Measurements from ENCODE around the gene P2RX5. TPM values are rescaled to one million over a fixed set of nuclear protein-coding genes. Genes with fewer than 3 reads are reported as not detected.

The P2RX5 gene
- total and polyA plus RNA-seq, 2 donors (not counting 3 experiments of a cell fraction or from before 2014, with no cell fraction given): 0.19 to 0.22 TPM

DNA sequence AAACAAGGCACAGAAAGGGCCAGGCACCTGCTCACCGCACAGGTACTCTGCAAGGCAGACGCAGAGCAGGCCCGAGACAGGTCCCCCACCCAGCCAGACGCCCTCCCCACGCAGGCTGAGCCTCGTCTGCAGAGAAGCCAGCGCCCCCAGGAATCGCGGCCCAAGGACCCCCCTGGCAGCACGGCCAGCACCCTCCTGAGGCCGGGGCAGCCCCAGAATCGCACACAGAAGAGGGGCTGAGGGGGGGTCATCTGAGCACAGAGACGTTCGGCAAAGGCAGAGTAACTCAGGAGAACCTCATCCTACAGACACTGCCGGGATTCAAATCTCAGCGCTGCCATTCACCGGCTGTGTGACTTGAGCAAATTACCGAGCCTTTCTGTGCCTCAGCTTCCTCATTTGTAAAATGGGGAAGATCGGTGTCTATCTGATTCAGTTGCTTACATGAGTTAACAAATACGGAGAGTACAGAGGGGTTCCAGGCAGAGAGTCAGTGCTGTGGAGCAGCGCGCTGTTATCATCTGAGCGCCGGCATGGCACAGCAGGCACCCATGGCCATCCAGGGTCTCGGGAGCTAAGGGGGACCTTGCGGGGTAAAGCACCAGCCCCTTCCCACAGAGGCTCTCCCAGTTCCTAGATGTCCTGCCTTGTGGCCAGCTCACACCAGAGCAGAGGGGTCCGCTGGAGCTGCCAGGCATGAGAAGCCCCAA is 17.0 kb downstream of the P2RX5 start:
- Histone ChIP-seq H3K9ac (replicated peaks; ENCODE audit: extremely low read depth, insufficient read depth, low read length) (no peak overlapping the region), H3K36me3 (ENCODE audit: control insufficient read depth in 2 of 2, extremely low read depth in 1 of 2, insufficient read depth in 2 of 2, low read length in 2 of 2) (no peaks in the 10 kb centered on the region), H3K79me2 (ENCODE audit: control insufficient read depth, insufficient read depth, low read length) (no peaks in the 10 kb centered on the region), H4K20me1 (replicated peaks; ENCODE audit: control insufficient read depth, extremely low read depth, insufficient read depth, low read length) (no peaks in the 10 kb centered on the region), H3K4me3 (replicated peaks in 1 of 3; ENCODE audit: insufficient read depth in 1 of 3, low read depth in 1 of 3, low read length in 3 of 3) (no peak overlapping the region), H3K9me3 (replicated peaks; ENCODE audit: control insufficient read depth, insufficient read depth, low read length) (no peaks in the 10 kb centered on the region), H3K27ac (ENCODE audit: insufficient read depth, low read depth, low read length) (no peak overlapping the region), H3K4me2 (ENCODE audit: insufficient read depth, low read length) (no peak overlapping the region), H3K9me1 (replicated peaks; ENCODE audit: control insufficient read depth, extremely low read depth, insufficient read depth, low read length) (no peaks in the 10 kb centered on the region), H3K4me1 (ENCODE audit: control insufficient read depth, extremely low read depth, insufficient read depth, low read length) (no peaks in the 10 kb centered on the region), H2AFZ (ENCODE audit: low read depth, low read length) (no peak overlapping the region), H3K27me3 (ENCODE audit: control insufficient read depth in 2 of 2, insufficient read depth in 2 of 2, low read length in 2 of 2) (peaks cover 0 to 5% of the 10 kb centered on the region in 2 experiments)
- ChIA-PET CTCF (interaction anchor here (2.8 kb wide), 1 partner anchor 59 kb away, joined by 9 read pairs; no protein-coding TSS in a partner anchor), POLR2A (no interaction called here)
- TF ChIP-seq GATA2 (IDR thresholded peaks at IDR 0.05; ENCODE audit: insufficient read depth, insufficient read length, low read depth, low read length) (no peak), POLR2A (IDR thresholded peaks at IDR 0.05; ENCODE audit: low read depth, low read length) (no peak), EZH2 (IDR thresholded peaks at IDR 0.05; ENCODE audit: borderline replicate concordance, low read depth, low read length, severe bottlenecking) (no peak), MYC (IDR thresholded peaks at IDR 0.05; ENCODE audit: low read depth, low read length) (no peak), JUN (IDR thresholded peaks at IDR 0.05; ENCODE audit: borderline replicate concordance, insufficient read depth, insufficient read length, low read depth) (no peak), POLR2AphosphoS5 (IDR thresholded peaks at IDR 0.05; ENCODE audit: insufficient read depth, low read depth, low read length) (no peak), FOS (IDR thresholded peaks at IDR 0.05; ENCODE audit: borderline replicate concordance, insufficient read depth, low read length) (no peak)
- TF ChIP-seq, protein P1, sequence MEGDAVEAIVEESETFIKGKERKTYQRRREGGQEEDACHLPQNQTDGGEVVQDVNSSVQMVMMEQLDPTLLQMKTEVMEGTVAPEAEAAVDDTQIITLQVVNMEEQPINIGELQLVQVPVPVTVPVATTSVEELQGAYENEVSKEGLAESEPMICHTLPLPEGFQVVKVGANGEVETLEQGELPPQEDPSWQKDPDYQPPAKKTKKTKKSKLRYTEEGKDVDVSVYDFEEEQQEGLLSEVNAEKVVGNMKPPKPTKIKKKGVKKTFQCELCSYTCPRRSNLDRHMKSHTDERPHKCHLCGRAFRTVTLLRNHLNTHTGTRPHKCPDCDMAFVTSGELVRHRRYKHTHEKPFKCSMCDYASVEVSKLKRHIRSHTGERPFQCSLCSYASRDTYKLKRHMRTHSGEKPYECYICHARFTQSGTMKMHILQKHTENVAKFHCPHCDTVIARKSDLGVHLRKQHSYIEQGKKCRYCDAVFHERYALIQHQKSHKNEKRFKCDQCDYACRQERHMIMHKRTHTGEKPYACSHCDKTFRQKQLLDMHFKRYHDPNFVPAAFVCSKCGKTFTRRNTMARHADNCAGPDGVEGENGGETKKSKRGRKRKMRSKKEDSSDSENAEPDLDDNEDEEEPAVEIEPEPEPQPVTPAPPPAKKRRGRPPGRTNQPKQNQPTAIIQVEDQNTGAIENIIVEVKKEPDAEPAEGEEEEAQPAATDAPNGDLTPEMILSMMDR (IDR thresholded peaks at IDR 0.05; ENCODE audit: extremely low read depth in 1 of 2, insufficient read depth in 1 of 2, low read depth in 1 of 2, low read length in 2 of 2): no peak
- TF ChIP-seq, protein P2, sequence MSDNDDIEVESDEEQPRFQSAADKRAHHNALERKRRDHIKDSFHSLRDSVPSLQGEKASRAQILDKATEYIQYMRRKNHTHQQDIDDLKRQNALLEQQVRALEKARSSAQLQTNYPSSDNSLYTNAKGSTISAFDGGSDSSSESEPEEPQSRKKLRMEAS (IDR thresholded peaks at IDR 0.05; ENCODE audit: insufficient read depth, insufficient read length): no peak
- no peak for FAIRE-seq
- no TSS peak for BruUV-seq (replicated peaks)
- no peak for DNase-seq (ENCODE audit: low read depth, low spot score)
- dilution Hi-C loops (cut with MboI; ENCODE audit: extremely low pct_ligation_motif_present, low sequenced_read_pairs): no loop called here
- intact Hi-C loops (cut with micrococcal nuclease): no loop called here

Data from endothelial cell of umbilical vein (primary cell).